Choroid plexus epithelial cell (primary cell): ENCODE data around the gene TANC1.

Source experiments
- DNase-seq: peaks from one replicate; pipeline ENCODE4 v3.0.0-alpha.2; 2010; ENCODE audit warnings: low read depth
- H3K4me3 ChIP-seq: 2 replicates; pipeline ENCODE4 v1.5.1; 2011; ENCODE audit warnings: low read depth, mild to moderate bottlenecking, control low read depth, low read length, moderate library complexity
- TF ChIP-seq, protein P1 (sequence below): conservative IDR thresholded peaks from 2 replicates; pipeline ENCODE4 v1.5.1; 2011; ENCODE audit warnings: low read depth, mild to moderate bottlenecking, control low read depth, inconsistent platforms, low read length, moderate library complexity

Gene TANC1

DNA sequence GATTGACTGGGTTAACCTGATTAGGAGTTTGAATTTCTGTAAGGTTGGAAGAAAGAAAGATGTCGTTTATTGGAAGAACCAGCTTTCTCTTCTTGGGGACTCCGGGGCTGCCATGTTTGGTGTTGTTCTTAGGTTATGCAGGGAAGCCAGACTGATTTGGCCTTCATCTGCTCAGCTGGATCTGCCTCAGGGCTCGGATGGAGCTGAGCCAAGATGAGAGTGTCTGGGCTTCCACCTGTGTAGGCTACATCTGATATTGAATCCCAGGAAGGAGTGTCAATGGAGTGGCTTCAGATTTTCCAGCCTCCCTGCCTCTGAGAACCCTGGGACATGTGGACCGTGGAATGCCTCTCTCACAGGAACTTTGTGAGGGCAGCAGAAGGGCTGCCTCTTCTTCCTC, 192.0 kb downstream of the TANC1 start:
- no peak for DNase-seq
- TF ChIP-seq, protein P1, sequence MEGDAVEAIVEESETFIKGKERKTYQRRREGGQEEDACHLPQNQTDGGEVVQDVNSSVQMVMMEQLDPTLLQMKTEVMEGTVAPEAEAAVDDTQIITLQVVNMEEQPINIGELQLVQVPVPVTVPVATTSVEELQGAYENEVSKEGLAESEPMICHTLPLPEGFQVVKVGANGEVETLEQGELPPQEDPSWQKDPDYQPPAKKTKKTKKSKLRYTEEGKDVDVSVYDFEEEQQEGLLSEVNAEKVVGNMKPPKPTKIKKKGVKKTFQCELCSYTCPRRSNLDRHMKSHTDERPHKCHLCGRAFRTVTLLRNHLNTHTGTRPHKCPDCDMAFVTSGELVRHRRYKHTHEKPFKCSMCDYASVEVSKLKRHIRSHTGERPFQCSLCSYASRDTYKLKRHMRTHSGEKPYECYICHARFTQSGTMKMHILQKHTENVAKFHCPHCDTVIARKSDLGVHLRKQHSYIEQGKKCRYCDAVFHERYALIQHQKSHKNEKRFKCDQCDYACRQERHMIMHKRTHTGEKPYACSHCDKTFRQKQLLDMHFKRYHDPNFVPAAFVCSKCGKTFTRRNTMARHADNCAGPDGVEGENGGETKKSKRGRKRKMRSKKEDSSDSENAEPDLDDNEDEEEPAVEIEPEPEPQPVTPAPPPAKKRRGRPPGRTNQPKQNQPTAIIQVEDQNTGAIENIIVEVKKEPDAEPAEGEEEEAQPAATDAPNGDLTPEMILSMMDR, result no peak
- no peak overlapping the region for H3K4me3 ChIP-seq

DNA sequence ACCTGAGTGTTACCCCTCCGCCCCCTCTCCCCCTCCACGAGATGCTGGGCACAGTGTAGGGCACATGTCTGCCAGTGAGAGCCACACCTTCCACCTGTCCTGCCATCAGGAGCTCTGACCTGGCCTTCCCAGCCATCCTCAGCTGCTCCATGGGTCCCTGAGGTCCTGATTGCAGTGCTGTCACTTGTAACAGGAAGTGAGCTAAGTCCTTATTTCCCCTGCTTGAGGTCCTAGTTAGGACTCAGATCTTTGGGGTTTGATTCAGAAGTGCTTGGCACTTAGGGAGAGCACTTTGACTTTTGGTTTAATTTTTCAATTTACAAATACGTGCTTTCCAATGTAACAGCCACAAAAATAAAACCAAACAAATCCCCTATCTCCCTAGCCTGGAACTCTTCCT, 192.5 kb downstream of the TANC1 start:
- no peak for DNase-seq
- no peak overlapping the region for H3K4me3 ChIP-seq
- TF ChIP-seq, protein P1, result no peak

DNA sequence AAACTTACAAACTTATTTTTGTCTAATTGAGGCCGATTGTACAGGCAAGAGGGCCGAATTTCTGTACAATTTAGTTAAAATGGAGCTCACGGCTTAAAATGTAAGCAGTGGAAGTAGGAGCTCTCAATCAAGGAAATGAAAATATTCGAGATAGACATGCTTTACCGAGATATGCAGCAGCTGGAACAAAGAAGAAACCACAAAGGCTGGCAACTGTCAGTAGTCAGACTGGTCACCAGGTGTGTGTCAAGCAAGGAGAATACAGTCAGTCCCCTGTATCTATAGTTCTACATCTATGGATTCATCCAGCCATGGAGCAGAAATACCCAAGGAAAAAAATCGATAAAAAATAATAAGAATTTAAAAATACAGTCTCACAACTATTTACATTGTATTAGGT, 195.5 kb downstream of the TANC1 start:
- no peak for DNase-seq
- no peak overlapping the region for H3K4me3 ChIP-seq
- TF ChIP-seq, protein P1, result no peak

DNA sequence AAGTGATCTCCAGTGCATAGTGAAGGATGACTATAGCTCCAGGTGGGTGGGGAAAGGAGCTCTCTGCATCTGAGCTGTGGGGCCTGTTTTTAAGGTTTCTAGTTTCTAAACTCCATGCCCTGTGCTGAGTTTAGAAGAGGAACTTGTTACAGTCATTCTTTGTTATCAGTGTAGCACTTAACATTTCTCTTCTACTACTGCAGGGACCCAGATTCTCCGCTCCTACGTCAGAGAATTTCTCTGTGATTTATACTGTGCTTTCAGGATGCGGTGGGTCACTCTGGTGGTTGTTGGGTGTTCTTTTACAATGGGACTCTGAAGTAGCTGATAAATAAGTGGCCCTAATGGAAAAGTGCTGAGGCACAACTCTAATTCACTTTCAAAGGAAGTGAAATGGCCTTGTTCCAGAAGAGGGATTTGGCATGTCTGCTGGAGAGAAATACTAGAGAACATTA, 196.0 kb downstream of the TANC1 start:
- no peak overlapping the region for H3K4me3 ChIP-seq
- TF ChIP-seq, protein P1, result no peak
- no peak for DNase-seq

DNA sequence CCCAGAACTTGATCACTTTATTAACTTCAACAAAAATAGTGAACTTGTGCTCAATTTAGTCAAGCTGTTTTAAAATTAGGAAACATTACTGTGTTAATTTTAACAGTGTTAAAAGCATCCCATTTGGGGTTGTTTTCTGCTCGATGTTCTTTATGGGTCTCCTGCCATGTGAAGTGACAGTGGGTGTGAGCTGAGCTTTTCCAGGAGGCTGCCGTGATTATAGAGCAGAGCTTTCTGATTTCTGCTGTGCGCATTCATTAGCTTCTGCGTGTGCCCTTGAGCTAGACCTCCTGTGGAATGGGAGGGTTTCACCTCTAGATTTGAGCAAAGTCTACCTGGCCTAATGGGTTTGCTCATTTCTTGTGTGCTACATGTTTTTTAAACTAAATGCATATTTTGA, 196.6 kb downstream of the TANC1 start:
- TF ChIP-seq, protein P1, result no peak
- no peak for DNase-seq
- H3K4me3 ChIP-seq, result no peak overlapping the region

DNA sequence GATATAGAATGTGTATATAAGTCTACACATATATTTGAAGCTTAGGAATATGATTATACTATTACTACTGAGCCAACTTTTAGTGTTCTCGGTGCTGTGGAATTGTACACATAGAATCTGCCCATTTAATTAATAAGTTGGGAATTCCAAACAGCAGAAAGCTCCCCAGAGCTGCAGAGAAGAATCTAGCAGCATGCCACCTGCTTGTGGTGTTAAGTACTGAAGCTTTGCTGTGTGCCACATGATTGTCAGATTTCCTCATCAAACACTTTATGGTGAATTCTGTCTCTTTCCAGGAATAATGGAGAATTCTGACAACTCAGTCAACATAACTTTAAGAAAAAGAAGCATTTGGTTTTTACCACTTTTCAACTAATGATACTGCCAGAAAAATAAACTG, 200.3 kb downstream of the TANC1 start:
- H3K4me3 ChIP-seq, result no peak overlapping the region
- TF ChIP-seq, protein P1, result peak; percentile 66
- DNase-seq, result peak; percentile 69

DNA sequence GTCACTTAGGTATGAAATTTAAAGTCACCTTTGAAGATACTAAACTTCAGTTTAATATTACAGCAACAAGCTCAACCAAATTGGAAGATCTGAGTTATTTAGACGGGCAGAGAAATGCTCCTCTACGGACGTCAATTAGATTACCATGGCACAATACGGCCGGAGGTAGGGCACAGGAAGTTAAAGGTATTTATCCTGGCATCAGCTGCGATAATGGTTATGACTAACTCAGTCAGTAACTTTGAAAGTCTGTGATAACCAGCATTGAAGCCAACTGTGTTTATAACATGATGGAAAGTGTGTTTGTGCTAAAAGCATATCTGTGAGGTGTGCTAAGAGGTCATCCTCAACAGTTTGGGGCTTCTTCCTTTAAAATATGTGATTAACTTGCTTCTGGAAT, 200.7 kb downstream of the TANC1 start:
- no peak overlapping the region for H3K4me3 ChIP-seq
- TF ChIP-seq, protein P1, result no peak
- DNase-seq, result no peak
